Measurements from ENCODE around the gene ELOA2.

ELOA2 gene, protein sequence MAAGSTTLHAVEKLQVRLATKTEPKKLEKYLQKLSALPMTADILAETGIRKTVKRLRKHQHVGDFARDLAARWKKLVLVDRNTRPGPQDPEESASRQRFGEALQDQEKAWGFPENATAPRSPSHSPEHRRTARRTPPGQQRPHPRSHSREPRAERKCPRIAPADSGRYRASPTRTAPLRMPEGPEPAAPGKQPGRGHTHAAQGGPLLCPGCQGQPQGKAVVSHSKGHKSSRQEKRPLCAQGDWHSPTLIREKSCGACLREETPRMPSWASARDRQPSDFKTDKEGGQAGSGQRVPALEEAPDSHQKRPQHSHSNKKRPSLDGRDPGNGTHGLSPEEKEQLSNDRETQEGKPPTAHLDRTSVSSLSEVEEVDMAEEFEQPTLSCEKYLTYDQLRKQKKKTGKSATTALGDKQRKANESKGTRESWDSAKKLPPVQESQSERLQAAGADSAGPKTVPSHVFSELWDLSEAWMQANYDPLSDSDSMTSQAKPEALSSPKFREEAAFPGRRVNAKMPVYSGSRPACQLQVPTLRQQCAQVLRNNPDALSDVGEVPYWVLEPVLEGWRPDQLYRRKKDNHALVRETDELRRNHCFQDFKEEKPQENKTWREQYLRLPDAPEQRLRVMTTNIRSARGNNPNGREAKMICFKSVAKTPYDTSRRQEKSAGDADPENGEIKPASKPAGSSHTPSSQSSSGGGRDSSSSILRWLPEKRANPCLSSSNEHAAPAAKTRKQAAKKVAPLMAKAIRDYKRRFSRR

GRCh38 chr18:47035156-47035671, at the start of gene ELOA2:
ELOA2 (minus strand) TSS chr18:47035621; CDS start chr18:47035264, 357 bp downstream.
- TF ChIP-seq CTCF (IDR thresholded peaks at IDR 0.05; ENCODE audit: low read depth, low read length), result no peak
- no peak within 1 kb of the TSS for H3K4me3 ChIP-seq (ENCODE audit: low read depth, low read length)

- TF ChIP-seq CTCF (IDR thresholded peaks at IDR 0.05; ENCODE audit: low read depth, low read length), result no peak
- no peak overlapping the region for H3K4me3 ChIP-seq (ENCODE audit: low read depth, low read length)
Observed at GRCh38 chr18:47081578-47081977, 46.2 kb upstream of the ELOA2 start.

DNA sequence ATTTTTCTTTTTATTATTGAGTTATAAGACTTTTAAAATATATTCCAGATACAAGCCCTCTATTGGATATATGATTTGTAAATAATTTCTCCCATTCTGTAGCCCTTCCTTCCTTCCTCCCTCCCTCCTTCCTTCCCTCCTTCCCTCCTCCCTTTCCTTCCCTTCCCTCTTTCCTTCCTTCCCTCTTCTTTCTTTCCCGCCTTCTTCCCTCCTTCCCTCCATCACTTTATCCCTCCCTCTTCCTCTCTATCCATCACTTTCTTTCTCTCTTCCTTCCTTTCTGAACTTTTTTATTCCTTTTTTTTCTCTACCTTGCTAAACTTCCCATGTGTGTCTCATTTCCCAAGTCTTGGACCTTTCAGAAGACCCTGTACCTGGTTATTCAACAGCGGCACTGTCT, 45.5 kb upstream of the ELOA2 start:
- no peak overlapping the region for H3K4me3 ChIP-seq (ENCODE audit: low read depth, low read length)
- TF ChIP-seq CTCF (IDR thresholded peaks at IDR 0.05; ENCODE audit: low read depth, low read length), result no peak

GRCh38 chr18:47077111-47077510, 41.7 kb upstream of the ELOA2 start:
- H3K4me3 ChIP-seq (ENCODE audit: low read depth, low read length), result no peak overlapping the region
- TF ChIP-seq CTCF (IDR thresholded peaks at IDR 0.05; ENCODE audit: low read depth, low read length), result no peak

DNA sequence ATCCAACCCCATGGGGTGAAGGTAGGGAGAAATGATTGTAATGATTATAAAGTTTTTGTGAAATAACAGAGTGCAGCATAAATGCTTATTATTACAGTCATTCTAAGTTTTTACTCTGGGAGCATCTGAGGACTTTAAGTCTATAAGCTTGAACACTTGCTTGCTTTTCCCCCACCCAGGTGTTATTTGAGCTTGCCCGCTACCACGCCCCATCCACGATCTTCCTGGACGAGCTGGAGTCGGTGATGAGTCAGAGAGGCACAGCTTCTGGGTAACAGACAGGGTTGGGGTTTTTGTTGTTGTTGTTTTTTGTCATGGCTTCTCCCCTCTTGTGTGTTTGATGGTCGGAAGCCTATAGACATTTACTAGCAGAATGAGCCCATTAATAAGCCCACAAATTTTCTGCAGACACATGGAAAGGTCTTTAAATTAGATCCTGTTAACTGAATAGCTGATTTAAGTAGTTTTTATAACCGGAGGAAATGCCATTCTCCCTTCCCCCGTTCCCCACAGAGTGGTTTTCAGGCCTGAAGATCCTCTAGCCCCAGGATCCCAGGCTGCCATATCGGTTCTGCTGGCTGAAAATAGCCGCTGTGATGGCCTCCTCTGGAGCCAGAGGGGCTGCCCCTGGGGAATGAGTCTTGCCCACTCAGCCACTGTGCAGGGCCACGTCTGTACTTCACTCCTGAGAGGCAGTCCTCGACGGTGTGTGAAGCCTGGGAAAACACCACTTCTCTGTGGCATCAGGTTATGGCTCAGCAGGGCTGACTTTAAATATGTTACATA, 39.9 kb upstream of the ELOA2 start:
- H3K4me3 ChIP-seq (ENCODE audit: low read depth, low read length), result no peak overlapping the region
- TF ChIP-seq CTCF (IDR thresholded peaks at IDR 0.05; ENCODE audit: low read depth, low read length), result no peak

DNA sequence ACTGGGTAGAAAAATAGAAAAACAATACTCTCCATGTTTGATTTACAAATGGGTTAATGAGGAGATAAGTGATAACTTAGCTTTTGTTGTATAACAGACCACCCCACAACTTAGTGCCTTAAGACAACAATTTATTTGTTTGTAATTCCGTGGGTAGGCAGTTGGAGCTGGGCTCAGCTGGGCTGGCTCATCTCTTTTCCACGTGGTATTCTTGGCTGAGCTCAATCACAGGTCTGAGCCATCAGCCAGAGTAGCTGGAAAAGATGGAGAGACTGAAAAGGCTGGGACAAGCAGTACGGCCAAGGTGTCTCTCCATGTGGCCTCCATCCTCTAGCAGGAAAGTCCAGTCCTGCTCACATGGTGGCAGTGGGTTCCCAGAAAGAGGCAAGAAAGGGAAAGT, 32.2 kb upstream of the ELOA2 start:
- H3K4me3 ChIP-seq (ENCODE audit: low read depth, low read length), result no peak overlapping the region
- no peak for TF ChIP-seq CTCF (IDR thresholded peaks at IDR 0.05; ENCODE audit: low read depth, low read length)
